Measurements from ENCODE around the gene GARNL3.

GARNL3 gene

DNA sequence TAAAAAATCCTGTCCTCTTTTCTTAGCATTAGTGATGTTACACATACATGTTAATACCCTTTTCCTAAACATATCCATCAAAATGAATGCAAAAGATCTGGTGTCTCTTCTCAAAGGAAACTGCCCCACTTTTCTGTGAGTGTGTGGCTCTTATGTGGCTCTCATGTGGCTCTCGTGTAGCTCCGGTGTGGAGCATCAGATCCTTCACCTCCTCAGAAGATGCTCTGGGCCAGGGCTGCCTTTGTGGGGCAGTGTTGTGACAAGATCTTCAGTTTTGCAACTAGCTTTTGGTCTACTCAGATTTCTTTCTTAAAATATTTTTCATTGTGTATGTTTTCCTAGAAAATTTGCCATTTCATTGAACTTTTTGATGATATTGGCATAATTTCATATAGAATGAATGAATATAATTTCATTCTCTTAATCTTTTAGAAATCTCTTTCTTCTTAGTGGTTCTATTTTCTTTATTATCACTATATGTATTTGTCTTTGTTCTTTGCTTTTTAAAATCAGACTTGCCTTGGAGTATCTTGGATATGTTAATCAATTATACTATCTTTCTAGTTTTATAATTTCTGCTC, 19.4 kb downstream of the GARNL3 start:
- Histone ChIP-seq H3K4me1 (peaks cover 29% of the 10 kb centered on the region), H3K27me3 (no peaks in the 10 kb centered on the region), H3K9me3 (no peaks in the 10 kb centered on the region), H3K4me3 (ENCODE audit: low read depth, low read length) (no peak overlapping the region), H3K36me3 (no peaks in the 10 kb centered on the region)
- no peak for DNase-seq
- TF ChIP-seq CTCF (IDR thresholded peaks at IDR 0.05; ENCODE audit: low read depth, low read length), result peak; percentile 26

DNA sequence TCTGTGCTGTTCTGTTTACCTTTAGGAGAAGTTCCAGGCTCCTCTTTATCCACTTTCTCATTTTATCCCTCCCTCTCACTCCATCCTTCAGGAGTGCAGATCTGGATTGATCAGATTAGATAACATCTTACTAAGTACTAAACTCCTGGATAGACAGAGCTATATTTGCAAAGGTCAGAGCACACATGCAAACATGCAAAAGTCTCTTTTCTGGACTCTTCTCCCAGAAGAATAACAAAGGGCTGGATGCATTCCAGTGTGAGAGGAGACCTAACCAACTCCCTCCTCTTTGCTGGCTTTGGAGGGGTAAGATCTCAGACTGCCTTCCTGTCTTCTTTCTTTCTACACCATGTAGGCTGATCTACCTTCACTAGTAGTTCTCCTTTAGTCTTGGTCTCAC, 21.4 kb downstream of the GARNL3 start:
- no peak for TF ChIP-seq CTCF (IDR thresholded peaks at IDR 0.05; ENCODE audit: low read depth, low read length)
- DNase-seq, result no peak

DNA sequence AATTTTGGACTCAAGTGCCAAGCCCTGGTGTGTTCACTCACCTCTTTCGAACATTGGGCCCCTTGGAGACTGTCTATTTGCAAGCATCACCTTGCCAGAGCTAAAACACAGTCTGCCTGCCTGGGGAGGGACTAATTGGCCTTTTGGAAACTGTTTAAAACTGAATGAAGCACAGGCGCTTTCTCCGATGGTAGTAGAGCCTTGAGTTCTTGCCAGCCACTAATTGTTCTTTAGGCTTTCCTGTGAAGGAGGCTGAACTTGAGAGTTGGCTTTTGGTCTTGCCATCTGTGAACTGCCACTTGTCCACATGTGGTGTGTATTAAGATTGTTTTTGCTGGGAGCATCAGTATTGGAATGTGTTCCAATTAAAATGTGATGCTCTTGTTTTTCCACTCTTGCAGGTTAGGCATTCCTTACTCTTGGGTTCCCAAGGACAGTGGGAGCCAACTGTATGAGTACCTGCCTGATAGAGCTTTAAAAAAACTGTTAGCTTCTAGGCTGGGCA, 26.0 kb downstream of the GARNL3 start:
- no peak for TF ChIP-seq CTCF (IDR thresholded peaks at IDR 0.05; ENCODE audit: low read depth, low read length)
- Histone ChIP-seq H3K4me3 (ENCODE audit: low read depth, low read length) (no peak overlapping the region), H3K9me3 (no peaks in the 10 kb centered on the region), H3K27me3 (no peaks in the 10 kb centered on the region), H3K4me1 (peaks cover 23% of the 10 kb centered on the region), H3K36me3 (peaks cover 13% of the 10 kb centered on the region)
- no peak for DNase-seq

More for the DNA sequence above, 21.4 kb downstream of the GARNL3 start:
- Histone ChIP-seq H3K36me3 (peaks cover 2% of the 10 kb centered on the region; the same call in 1 of the 2 replicates), H3K4me1 (peaks cover 22% of the 10 kb centered on the region), H3K9me3 (no peaks in the 10 kb centered on the region), H3K27me3 (no peaks in the 10 kb centered on the region), H3K4me3 (ENCODE audit: low read depth, low read length) (no peak overlapping the region)

GRCh38 chr9:127291246-127291778, 26.7 kb downstream of the GARNL3 start:
- H3K27me3 ChIP-seq, result no peaks in the 10 kb centered on the region
- no peaks in the 10 kb centered on the region for H3K9me3 ChIP-seq
- H3K36me3 ChIP-seq, result peaks cover 13% of the 10 kb centered on the region
- DNase-seq, result no peak
- H3K4me3 ChIP-seq (ENCODE audit: low read depth, low read length), result no peak overlapping the region
- peaks cover 18% of the 10 kb centered on the region for H3K4me1 ChIP-seq
- TF ChIP-seq CTCF (IDR thresholded peaks at IDR 0.05; ENCODE audit: low read depth, low read length), result no peak

GRCh38 chr9:127292415-127292814, 27.8 kb downstream of the GARNL3 start:
- H3K36me3 ChIP-seq, result peaks cover 13% of the 10 kb centered on the region
- DNase-seq, result no peak
- H3K4me3 ChIP-seq (ENCODE audit: low read depth, low read length), result no peak overlapping the region
- TF ChIP-seq CTCF (IDR thresholded peaks at IDR 0.05; ENCODE audit: low read depth, low read length), result no peak
- H3K4me1 ChIP-seq, result peaks cover 18% of the 10 kb centered on the region
- H3K27me3 ChIP-seq, result no peaks in the 10 kb centered on the region
- no peaks in the 10 kb centered on the region for H3K9me3 ChIP-seq

GRCh38 chr9:127293328-127293727, 28.8 kb downstream of the GARNL3 start:
- H3K4me1 ChIP-seq, result peaks cover 18% of the 10 kb centered on the region
- TF ChIP-seq CTCF (IDR thresholded peaks at IDR 0.05; ENCODE audit: low read depth, low read length), result no peak
- no peaks in the 10 kb centered on the region for H3K9me3 ChIP-seq
- H3K27me3 ChIP-seq, result no peaks in the 10 kb centered on the region
- DNase-seq, result no peak
- no peak overlapping the region for H3K4me3 ChIP-seq (ENCODE audit: low read depth, low read length)
- H3K36me3 ChIP-seq, result peaks cover 13% of the 10 kb centered on the region

Measured in BE2C (cell line).